GM21529 (cell line): ENCODE data around the gene GRWD1.

Experiments
- ATAC-seq: cut with Tn5 transposase; IDR thresholded peaks from one replicate; pipeline ENCODE4 v1.9.1; 2021; ENCODE audit not compliant: unreplicated experiment

Gene GRWD1

GRCh38 chr19:48421548-48421947, 24.2 kb upstream of the GRWD1 start:
- no peak for ATAC-seq

GRCh38 chr19:48424694-48425219, 21.0 kb upstream of the GRWD1 start:
- no peak for ATAC-seq

GRCh38 chr19:48428670-48429069, 17.1 kb upstream of the GRWD1 start:
- no peak for ATAC-seq

- no peak for ATAC-seq
Measured at GRCh38 chr19:48433337-48433736, 12.4 kb upstream of the GRWD1 start.

GRCh38 chr19:48436586-48436985, 9.2 kb upstream of the GRWD1 start:
- ATAC-seq: no peak

- ATAC-seq: no peak
Measured at GRCh38 chr19:48441360-48442050, 4.3 kb upstream of the GRWD1 start.

GRCh38 chr19:48442116-48443035, 3.4 kb upstream of the GRWD1 start:
- ATAC-seq: no peak

- no peak for ATAC-seq
Measured at GRCh38 chr19:48443256-48443655, 2.5 kb upstream of the GRWD1 start.

- ATAC-seq: no peak
Measured at GRCh38 chr19:48443731-48444128, 2.1 kb upstream of the GRWD1 start.

- ATAC-seq: no peak
Measured at GRCh38 chr19:48444129-48444935, 1.5 kb upstream of the GRWD1 start.

GRCh38 chr19:48444936-48445200, 915 bp upstream of the GRWD1 start:
- ATAC-seq: no peak

- peak; percentile 29 for ATAC-seq
Measured at GRCh38 chr19:48445256-48445605, 552 bp upstream of the GRWD1 start.

GRCh38 chr19:48446579-48446978, 796 bp downstream of the GRWD1 start:
- no peak for ATAC-seq

- no peak for ATAC-seq
Measured at GRCh38 chr19:48448563-48448962, 2.8 kb downstream of the GRWD1 start.

GRCh38 chr19:48450441-48450840, 4.7 kb downstream of the GRWD1 start:
- ATAC-seq: no peak

- no peak for ATAC-seq
Measured at GRCh38 chr19:48450863-48451262, 5.1 kb downstream of the GRWD1 start.

GRCh38 chr19:48451624-48452023, 5.8 kb downstream of the GRWD1 start:
- ATAC-seq: no peak

- ATAC-seq: no peak
Measured at GRCh38 chr19:48452289-48453190, 6.8 kb downstream of the GRWD1 start.

- no peak for ATAC-seq
Measured at GRCh38 chr19:48454150-48454730, 8.5 kb downstream of the GRWD1 start.
